Smooth muscle cell (in vitro differentiated cells): ENCODE results near the gene MRPL20. TPM values are rescaled to one million over a fixed set of nuclear protein-coding genes. Genes with fewer than 3 reads are reported as not detected.
A peak's percentile ranks its signal among the peaks of the same experiment; 100 is the strongest.

Experiments
- DNase-seq: peaks from one replicate; lab custom pipeline; 2025; ENCODE audit not compliant: unreplicated experiment; lab: John Stamatoyannopoulos, UW
- H2AFZ ChIP-seq: fragments of 200-600 bp; sonication (generic); 2 replicates; pipeline ENCODE4 v1.6.0; 2016; ENCODE audit warnings: antibody characterized with exemption, low read depth, mild to moderate bottlenecking
- H3F3A ChIP-seq: fragments of 200-600 bp; sonication (generic); 2 replicates; pipeline ENCODE4 v1.6.0; 2017; ENCODE audit warnings: antibody characterized with exemption, low read depth
- H3K27ac ChIP-seq: fragments of 200-600 bp; sonication (generic); 2 replicates; pipeline ENCODE4 v1.5.1; 2016; ENCODE audit warnings: low read depth, mild to moderate bottlenecking
- H3K27me3 ChIP-seq: fragments of 200-600 bp; sonication (generic); 2 replicates; pipeline ENCODE4 v1.6.1; 2016; ENCODE audit warnings: low read depth, mild to moderate bottlenecking
- H3K36me3 ChIP-seq: fragments of 200-600 bp; sonication (generic); 2 replicates; pipeline ENCODE4 v1.5.1; 2016; ENCODE audit warnings: low read depth
- H3K4me1 ChIP-seq: fragments of 200-600 bp; sonication (generic); 2 replicates; pipeline ENCODE4 v1.5.1; 2016; ENCODE audit warnings: low read depth
- H3K4me2 ChIP-seq: fragments of 200-600 bp; sonication (generic); 2 replicates; pipeline ENCODE4 v1.6.0; 2016; ENCODE audit warnings: mild to moderate bottlenecking
- H3K4me3 ChIP-seq: fragments of 200-600 bp; sonication (generic); 2 replicates; pipeline ENCODE4 v1.5.1; 2016; ENCODE audit warnings: mild to moderate bottlenecking
- H3K79me2 ChIP-seq: fragments of 200-600 bp; sonication (generic); 2 replicates; pipeline ENCODE4 v1.6.0; 2016; ENCODE audit warnings: low read depth, mild to moderate bottlenecking
- H3K9ac ChIP-seq: fragments of 200-600 bp; sonication (generic); 2 replicates; pipeline ENCODE4 v1.6.0; 2016; ENCODE audit warnings: low read depth
- H3K9me3 ChIP-seq: fragments of 200-600 bp; sonication (generic); replicated peaks from 2 replicates; pipeline ENCODE4 v1.5.1; 2016; ENCODE audit warnings: low read depth
- H4K20me1 ChIP-seq: fragments of 200-600 bp; sonication (generic); 2 replicates; pipeline ENCODE4 v1.6.0; 2016; ENCODE audit warnings: low read depth
- WGBS: methylation state at CpG from one replicate; pipeline ENCODE4 v1.1.7; 2016; ENCODE audit warnings: low lambda C conversion rate; 5-methylcytosine and 5-hydroxymethylcytosine counted together
- polyA plus RNA-seq: library from polyadenylated mRNA; unstranded; fragments of >200 nt; fragmentation: Nextera tagmentation; extraction: Ambion mirVana; gene quantifications from 2 replicates; pipeline ENCODE4 v1.2.1, GENCODE V29; 2016
- total RNA-seq: library from RNA; depleted of rRNA; stranded (reverse); fragments of >200 nt; gene quantifications from 2 replicates; pipeline ENCODE4 v1.2.3, GENCODE V29; 2014
- TF ChIP-seq, protein P1 (sequence below): fragments of 200-600 bp; sonication (generic); IDR thresholded peaks from 2 replicates; pipeline ENCODE4 v1.5.1; 2017; ENCODE audit warnings: borderline replicate concordance, mild to moderate bottlenecking, antibody characterized with exemption; ENCODE audit not compliant: insufficient read depth, poor library complexity, severe bottlenecking

MRPL20 gene
- total and polyA plus RNA-seq, 2 experiments from 2014 or later, result 99.6 to 147 TPM

DNA sequence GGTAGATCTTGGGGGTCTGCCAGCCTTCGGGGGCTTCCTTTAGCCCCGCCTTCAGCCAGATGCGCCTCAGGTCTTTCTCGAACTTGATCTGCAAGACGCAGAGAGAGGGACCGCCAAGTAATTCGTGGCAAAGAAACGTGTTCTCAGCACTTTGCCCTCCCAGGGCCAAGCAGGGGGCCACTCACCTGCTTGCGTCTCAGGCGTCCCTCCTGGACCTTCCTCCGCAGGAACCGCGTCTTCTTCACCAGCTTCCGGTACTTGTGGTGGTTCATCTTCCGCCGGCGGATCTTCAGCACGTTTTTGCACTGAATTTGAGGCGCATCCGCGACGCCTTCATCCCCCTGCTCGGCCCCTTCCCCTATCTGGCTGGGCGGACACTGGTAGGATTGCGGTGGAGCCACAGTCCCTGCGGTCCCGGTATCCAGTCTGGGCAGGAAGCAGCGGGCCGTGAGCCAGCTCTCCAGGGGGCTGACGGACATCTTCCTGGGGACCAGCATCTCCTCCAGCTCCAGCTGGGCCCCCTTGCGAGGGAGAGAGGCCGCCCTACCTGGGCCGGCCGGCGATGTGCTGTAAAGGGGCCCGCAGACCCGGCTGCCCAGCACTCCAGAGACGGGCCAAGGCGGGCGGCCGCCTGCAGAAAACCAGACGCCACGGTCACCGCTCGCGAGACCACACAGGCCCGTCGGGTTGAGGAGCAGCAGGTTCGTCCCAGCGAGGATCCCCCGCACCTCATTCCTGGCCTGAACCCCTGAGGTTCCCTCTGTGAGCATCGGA, 33.1 kb downstream of the MRPL20 start:
- Histone ChIP-seq H3F3A (peaks cover 13% of the 10 kb centered on the region), H3K9me3 (no peaks in the 10 kb centered on the region), H4K20me1 (no peaks in the 10 kb centered on the region), H3K27me3 (no peaks in the 10 kb centered on the region), H3K27ac (peak overlapping the region; percentile 83), H3K4me3 (peak overlapping the region; percentile 90), H3K79me2 (peaks cover 29% of the 10 kb centered on the region), H3K4me1 (peaks cover 12% of the 10 kb centered on the region), H3K9ac (peak overlapping the region; percentile 98), H3K4me2 (peak overlapping the region; percentile 94), H3K36me3 (no peaks in the 10 kb centered on the region), H2AFZ (no peak overlapping the region)
- no peak for DNase-seq
- WGBS, result 61% methylated on average over 52 of the region's 52 CpGs
- TF ChIP-seq, protein P1, sequence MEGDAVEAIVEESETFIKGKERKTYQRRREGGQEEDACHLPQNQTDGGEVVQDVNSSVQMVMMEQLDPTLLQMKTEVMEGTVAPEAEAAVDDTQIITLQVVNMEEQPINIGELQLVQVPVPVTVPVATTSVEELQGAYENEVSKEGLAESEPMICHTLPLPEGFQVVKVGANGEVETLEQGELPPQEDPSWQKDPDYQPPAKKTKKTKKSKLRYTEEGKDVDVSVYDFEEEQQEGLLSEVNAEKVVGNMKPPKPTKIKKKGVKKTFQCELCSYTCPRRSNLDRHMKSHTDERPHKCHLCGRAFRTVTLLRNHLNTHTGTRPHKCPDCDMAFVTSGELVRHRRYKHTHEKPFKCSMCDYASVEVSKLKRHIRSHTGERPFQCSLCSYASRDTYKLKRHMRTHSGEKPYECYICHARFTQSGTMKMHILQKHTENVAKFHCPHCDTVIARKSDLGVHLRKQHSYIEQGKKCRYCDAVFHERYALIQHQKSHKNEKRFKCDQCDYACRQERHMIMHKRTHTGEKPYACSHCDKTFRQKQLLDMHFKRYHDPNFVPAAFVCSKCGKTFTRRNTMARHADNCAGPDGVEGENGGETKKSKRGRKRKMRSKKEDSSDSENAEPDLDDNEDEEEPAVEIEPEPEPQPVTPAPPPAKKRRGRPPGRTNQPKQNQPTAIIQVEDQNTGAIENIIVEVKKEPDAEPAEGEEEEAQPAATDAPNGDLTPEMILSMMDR, result no peak

GRCh38 chr1:1373051-1373814, 33.9 kb downstream of the MRPL20 start:
- no peaks in the 10 kb centered on the region for H3K27me3 ChIP-seq
- H3F3A ChIP-seq, result peaks cover 13% of the 10 kb centered on the region
- H3K4me2 ChIP-seq, result peak overlapping the region; percentile 94
- no peaks in the 10 kb centered on the region for H4K20me1 ChIP-seq
- whole genome bisulfite sequencing, result 95% methylated on average over 26 of the region's 26 CpGs
- H3K9ac ChIP-seq, result no peak overlapping the region
- no peak overlapping the region for H3K4me3 ChIP-seq
- no peaks in the 10 kb centered on the region for H3K36me3 ChIP-seq
- peaks cover 29% of the 10 kb centered on the region for H3K79me2 ChIP-seq
- DNase-seq, result no peak
- H2AFZ ChIP-seq, result no peak overlapping the region
- peaks cover 12% of the 10 kb centered on the region for H3K4me1 ChIP-seq
- TF ChIP-seq, protein P1, result no peak
- H3K9me3 ChIP-seq, result no peaks in the 10 kb centered on the region
- H3K27ac ChIP-seq, result no peak overlapping the region

DNA sequence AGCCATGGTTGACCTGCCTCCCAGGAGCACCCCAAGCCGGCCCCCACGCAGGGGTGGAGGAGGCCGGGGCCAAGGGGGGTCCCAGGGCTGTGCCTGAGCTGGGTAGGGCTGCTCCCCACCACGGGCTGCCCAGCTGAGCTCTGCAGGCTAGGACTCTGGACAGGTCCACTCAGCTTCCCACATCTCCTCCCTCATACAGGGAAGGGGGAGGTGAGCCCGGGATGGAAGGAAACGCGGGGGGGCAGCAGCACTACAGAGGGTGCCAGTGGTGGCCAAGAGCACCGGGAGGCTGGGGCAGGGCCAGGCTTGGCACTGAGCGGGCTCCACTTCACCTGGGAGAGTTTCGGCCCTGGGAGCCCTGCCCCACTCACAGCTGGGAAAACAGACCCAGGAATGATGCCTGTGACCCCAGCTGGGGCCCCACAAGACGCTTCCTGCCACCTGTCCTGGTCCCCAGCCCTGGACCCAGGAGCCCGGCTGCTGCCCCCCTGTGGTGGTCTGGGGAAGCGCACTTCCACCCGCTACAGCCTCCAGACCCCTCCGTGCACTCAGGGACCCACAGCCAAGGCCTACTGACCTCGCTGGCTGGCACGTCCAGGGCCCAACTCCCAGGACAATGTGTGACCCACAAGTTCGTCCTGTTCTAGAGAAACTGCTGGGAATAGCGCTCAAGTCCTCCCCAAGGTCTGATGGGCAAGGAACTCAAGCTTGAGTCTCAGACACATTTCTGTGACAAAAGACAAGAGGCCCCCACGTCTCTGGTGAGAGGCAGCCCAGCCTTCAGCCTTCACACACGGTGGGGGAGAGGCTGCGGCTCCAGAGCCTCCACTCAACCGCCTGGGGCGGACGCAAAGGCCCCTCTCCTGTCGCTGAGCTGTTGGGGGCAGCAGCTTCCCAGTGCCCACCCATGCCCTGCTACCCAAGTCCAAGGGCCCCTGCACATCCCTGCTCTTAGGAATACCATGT, 35.1 kb downstream of the MRPL20 start:
- H3K9ac ChIP-seq, result no peak overlapping the region
- H3K27ac ChIP-seq, result no peak overlapping the region
- H3K9me3 ChIP-seq, result no peaks in the 10 kb centered on the region
- no peaks in the 10 kb centered on the region for H3K27me3 ChIP-seq
- 61% methylated on average over 26 of the region's 26 CpGs for WGBS
- no peaks in the 10 kb centered on the region for H3K36me3 ChIP-seq
- no peak overlapping the region for H3K4me3 ChIP-seq
- H3K4me1 ChIP-seq, result peaks cover 12% of the 10 kb centered on the region
- no peak overlapping the region for H3K4me2 ChIP-seq
- TF ChIP-seq, protein P1, result peak; percentile 88
- peaks cover 29% of the 10 kb centered on the region for H3K79me2 ChIP-seq
- DNase-seq, result peak; percentile 55
- H4K20me1 ChIP-seq, result no peaks in the 10 kb centered on the region
- peaks cover 13% of the 10 kb centered on the region for H3F3A ChIP-seq
- no peak overlapping the region for H2AFZ ChIP-seq
